Gastrocnemius medialis (tissue), 4 donors: ENCODE results near the gene PEAK1.

Source experiments
- POLR2A ChIP-seq, 2 donors: fragments of 450-650 bp; IDR thresholded peaks; one replicate each; pipeline ENCODE4 v1.6.1; 2017; ENCODE audit warnings: antibody characterized with exemption in 2 of 2, mild to moderate bottlenecking in 2 of 2, moderate library complexity in 2 of 2
- TF ChIP-seq, protein P1 (sequence below), 5 experiments: fragments of 450-650 bp in 3 of 5; fragments of 200-600 bp in 2 of 5; sonication (generic) in 2 of 5; IDR thresholded peaks in 4 of 5; conservative IDR thresholded peaks in 1 of 5; 1 replicate in 4 of 5; 2 replicates in 1 of 5; pipeline ENCODE4 v1.5.1; 2016 to 2019; ENCODE audit warnings: antibody characterized with exemption in 5 of 5, mild to moderate bottlenecking in 3 of 5, moderate library complexity in 3 of 5

DNA sequence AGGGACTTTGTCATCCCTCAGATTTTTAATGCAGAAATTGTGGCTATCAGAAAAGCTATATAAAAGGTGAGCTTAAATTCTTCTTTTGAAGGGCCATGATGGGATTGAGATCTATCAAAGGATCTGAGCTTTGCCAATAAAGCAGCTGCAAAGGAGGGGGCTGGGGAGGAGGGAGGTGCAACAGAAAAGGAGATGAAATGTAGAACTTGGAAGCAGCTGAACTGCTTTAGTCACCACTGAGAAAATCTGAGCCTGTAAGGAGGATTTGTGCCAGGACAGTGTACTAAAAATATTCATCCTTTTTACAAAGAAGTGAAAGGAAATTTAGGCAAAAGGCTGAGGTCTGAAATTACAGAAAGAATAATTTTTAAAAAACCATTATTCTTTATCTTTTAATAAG lies 359.4 kb downstream of the PEAK1 start:
- TF ChIP-seq, protein P1, sequence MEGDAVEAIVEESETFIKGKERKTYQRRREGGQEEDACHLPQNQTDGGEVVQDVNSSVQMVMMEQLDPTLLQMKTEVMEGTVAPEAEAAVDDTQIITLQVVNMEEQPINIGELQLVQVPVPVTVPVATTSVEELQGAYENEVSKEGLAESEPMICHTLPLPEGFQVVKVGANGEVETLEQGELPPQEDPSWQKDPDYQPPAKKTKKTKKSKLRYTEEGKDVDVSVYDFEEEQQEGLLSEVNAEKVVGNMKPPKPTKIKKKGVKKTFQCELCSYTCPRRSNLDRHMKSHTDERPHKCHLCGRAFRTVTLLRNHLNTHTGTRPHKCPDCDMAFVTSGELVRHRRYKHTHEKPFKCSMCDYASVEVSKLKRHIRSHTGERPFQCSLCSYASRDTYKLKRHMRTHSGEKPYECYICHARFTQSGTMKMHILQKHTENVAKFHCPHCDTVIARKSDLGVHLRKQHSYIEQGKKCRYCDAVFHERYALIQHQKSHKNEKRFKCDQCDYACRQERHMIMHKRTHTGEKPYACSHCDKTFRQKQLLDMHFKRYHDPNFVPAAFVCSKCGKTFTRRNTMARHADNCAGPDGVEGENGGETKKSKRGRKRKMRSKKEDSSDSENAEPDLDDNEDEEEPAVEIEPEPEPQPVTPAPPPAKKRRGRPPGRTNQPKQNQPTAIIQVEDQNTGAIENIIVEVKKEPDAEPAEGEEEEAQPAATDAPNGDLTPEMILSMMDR (IDR thresholded peaks at IDR 0.05 in 4 of 5, conservative IDR thresholded peaks at IDR 0.05 in 1 of 5) = no peak
- no peak for TF ChIP-seq POLR2A (IDR thresholded peaks at IDR 0.05)
